ENCODE measurements around the gene IFT25.
"Not testable (repeated sequence)": the region's sequence is repeated elsewhere in the genome, so short reads cannot be mapped to it uniquely, and the experiment has no call there.

Gene IFT25

DNA sequence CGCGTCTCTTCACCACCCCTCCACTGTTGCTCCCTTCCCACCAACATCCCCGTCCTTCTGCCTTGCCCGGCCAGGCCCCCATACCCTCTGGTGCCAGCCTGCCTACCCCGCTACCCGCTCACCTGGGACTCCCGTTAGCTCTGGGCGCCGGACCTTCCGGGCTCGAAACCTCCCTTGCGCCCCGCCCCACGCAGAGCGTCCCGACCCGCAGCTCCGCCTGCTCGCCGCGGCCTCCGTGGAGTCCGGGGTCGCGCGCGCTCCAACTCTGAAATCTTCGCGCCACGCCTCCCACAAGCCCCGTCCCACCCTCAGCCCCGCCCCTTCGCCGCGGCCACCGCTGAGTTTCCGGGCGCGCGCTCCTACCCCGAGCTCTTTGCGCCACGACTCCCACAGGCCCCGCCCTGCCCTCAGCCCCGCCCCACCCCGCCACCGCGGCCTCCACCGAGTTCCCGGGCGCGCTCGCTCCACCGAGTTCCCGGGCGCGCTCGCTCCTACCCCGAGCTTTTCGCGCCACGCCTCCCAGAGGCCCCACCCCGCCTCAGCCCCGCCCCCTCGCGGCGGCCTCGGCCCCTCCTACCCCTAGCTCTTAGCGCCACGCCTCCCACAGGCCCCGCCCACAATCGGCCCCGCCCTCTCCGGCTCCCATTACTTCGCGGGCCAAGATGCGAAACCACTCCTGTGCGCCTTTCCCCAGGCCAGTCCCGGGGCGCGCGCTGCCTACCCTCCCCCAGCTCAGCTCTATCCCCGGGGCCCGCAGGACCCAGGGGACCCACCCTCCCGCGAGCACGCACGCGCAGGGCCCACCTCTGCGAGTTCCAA, at the start of gene IFT25:
TSS of gene IFT25 (minus strand) at position 267 of the 819 bp plus-strand sequence. CDS start 5,617 bp downstream, outside the sequence.
- DNase-seq (ENCODE audit: low spot score) (peak; percentile 90), ATAC-seq (ENCODE audit: low read depth) (peak; percentile 86)
- Histone ChIP-seq H3K4me1 (ENCODE audit: insufficient read depth, poor library complexity, severe bottlenecking) (peaks cover 4% of the 10 kb centered on the region), H3K27me3 (ENCODE audit: insufficient read depth, poor library complexity, severe bottlenecking) (no peaks in the 10 kb centered on the region), H3K4me3 (ENCODE audit: severe bottlenecking) (peak within 1 kb of the TSS; percentile 75), H3K27ac (ENCODE audit: poor library complexity, severe bottlenecking) (peak within 1 kb of the TSS; percentile 73), H3K36me3 (ENCODE audit: low read depth) (peaks cover 30% of the 10 kb centered on the region), H3K9me3 (ENCODE audit: severe bottlenecking) (no peaks in the 10 kb centered on the region)
- TF ChIP-seq, protein P1, sequence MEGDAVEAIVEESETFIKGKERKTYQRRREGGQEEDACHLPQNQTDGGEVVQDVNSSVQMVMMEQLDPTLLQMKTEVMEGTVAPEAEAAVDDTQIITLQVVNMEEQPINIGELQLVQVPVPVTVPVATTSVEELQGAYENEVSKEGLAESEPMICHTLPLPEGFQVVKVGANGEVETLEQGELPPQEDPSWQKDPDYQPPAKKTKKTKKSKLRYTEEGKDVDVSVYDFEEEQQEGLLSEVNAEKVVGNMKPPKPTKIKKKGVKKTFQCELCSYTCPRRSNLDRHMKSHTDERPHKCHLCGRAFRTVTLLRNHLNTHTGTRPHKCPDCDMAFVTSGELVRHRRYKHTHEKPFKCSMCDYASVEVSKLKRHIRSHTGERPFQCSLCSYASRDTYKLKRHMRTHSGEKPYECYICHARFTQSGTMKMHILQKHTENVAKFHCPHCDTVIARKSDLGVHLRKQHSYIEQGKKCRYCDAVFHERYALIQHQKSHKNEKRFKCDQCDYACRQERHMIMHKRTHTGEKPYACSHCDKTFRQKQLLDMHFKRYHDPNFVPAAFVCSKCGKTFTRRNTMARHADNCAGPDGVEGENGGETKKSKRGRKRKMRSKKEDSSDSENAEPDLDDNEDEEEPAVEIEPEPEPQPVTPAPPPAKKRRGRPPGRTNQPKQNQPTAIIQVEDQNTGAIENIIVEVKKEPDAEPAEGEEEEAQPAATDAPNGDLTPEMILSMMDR (IDR thresholded peaks at IDR 0.05; ENCODE audit: poor library complexity, severe bottlenecking): no peak

DNA sequence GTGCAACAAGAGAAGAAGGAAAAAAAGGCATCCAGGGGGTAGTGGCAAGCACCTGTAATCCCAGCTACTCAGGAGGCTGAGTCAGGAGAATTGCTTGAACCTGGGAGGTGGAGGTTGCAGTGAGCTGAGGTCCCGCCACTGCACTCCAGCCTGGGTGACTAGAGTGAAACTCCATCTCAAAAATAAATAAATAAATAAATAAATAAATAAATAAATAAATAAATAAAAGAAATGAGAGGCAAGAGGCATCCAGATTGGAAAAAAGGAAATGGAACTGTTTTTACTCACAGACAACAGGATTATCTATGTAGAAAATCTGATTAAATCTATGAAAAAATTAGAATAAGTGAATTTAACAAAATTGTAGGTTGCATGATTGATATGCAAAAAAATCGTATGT, 49.0 kb upstream of the IFT25 start:
- H3K36me3 ChIP-seq (ENCODE audit: low read depth); H3K4me1 ChIP-seq (ENCODE audit: insufficient read depth, poor library complexity, severe bottlenecking); H3K9me3 ChIP-seq (ENCODE audit: severe bottlenecking); DNase-seq (ENCODE audit: low spot score); H3K4me3 ChIP-seq (ENCODE audit: severe bottlenecking); H3K27ac ChIP-seq (ENCODE audit: poor library complexity, severe bottlenecking); H3K27me3 ChIP-seq (ENCODE audit: insufficient read depth, poor library complexity, severe bottlenecking); ATAC-seq (ENCODE audit: low read depth): not testable (repeated sequence)

DNA sequence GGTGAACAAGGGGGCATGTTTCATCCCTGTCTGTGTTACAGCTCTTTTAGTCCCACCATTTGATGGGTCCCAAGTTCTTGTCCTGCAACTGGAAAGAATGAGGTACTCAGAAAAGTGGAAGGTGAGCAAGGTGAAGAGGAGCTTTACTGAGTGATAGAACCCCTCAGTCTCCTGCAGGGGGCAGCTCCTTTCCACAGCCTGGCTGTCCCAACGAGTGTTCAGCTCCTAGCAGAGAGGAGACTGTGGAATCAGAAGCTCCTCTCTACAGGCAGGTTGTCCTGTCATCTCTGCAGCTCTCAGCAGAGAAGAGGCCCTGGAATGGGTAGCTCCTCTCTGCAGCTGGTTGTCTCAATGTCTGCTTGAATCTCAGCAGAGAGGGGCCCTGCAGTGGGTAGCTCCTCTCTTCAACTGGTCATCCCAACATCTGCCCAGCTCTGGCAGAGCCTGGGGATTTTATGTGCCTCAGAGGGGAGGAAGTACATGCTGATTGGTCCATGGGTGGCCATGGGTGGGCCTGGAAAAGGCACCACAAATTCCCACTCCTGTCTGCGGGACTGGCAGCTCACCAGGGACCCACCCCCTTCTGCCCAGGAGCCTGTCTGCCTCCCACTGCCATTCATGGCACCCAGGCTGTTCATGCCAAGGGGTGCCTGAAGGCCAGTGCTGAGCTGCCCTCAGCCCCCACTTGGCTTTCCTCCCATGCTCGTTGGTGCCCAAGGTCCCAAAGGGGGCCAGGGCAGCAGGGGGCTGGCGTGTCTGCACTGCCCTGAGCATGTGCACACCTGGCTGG, 46.8 kb upstream of the IFT25 start:
- Histone ChIP-seq H3K4me3 (ENCODE audit: severe bottlenecking) (no peak overlapping the region), H3K4me1 (ENCODE audit: insufficient read depth, poor library complexity, severe bottlenecking) (no peaks in the 10 kb centered on the region), H3K36me3 (ENCODE audit: low read depth) (no peaks in the 10 kb centered on the region), H3K9me3 (ENCODE audit: severe bottlenecking) (no peaks in the 10 kb centered on the region), H3K27ac (ENCODE audit: poor library complexity, severe bottlenecking) (no peak overlapping the region), H3K27me3 (ENCODE audit: insufficient read depth, poor library complexity, severe bottlenecking) (no peaks in the 10 kb centered on the region)
- DNase-seq (ENCODE audit: low spot score): no peak
- TF ChIP-seq, protein P1 (IDR thresholded peaks at IDR 0.05; ENCODE audit: poor library complexity, severe bottlenecking): peak; percentile 13
- ATAC-seq (ENCODE audit: low read depth): 0 out of 3 replicates have a peak, but pooled peaks have one; percentile 55

DNA sequence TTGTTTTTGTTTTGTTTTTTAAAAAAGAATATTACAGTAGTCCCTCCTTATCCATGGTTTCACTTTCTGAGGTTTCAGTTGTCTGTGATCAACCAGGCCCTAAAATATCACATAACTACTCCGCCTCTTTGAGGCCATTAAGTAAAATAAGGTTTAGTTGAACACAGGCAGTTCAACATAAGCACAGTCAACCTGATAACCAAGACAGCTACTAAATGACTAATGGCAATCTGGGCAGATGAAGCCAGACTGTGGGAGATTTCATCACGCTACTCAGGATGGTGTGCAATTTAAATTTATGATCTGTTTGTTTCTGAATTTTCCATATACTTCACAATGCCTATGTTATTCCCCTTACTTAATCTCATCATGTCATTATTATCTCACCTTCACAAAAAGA, 42.4 kb upstream of the IFT25 start:
- no peaks in the 10 kb centered on the region for H3K9me3 ChIP-seq (ENCODE audit: severe bottlenecking)
- H3K27me3 ChIP-seq (ENCODE audit: insufficient read depth, poor library complexity, severe bottlenecking): no peaks in the 10 kb centered on the region
- TF ChIP-seq, protein P1 (IDR thresholded peaks at IDR 0.05; ENCODE audit: poor library complexity, severe bottlenecking): no peak
- no peak overlapping the region for H3K4me3 ChIP-seq (ENCODE audit: severe bottlenecking)
- H3K36me3 ChIP-seq (ENCODE audit: low read depth): no peaks in the 10 kb centered on the region
- H3K4me1 ChIP-seq (ENCODE audit: insufficient read depth, poor library complexity, severe bottlenecking): no peaks in the 10 kb centered on the region
- ATAC-seq (ENCODE audit: low read depth): peak; percentile 55; the same call in 1 of the 3 replicates
- no peak for DNase-seq (ENCODE audit: low spot score)
- no peak overlapping the region for H3K27ac ChIP-seq (ENCODE audit: poor library complexity, severe bottlenecking)

DNA sequence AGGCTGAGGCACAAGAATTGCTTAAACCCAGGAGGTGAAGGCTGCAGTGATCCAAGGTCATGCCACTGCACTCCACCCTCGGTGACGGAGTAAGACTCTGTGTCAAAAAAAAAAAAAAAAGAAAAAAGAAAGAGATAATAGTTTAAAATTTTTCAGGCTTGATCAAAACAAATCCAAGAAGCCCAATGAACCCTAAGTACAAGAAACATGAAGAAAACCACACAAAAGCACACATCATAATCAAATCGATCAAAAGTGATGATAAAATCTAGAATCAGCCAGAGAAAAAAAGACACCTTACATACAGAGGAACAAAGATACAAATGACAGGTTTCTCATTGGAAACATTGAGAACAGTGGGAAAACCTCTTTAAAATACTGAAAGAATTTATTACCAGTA, 41.0 kb upstream of the IFT25 start:
- H3K27ac ChIP-seq (ENCODE audit: poor library complexity, severe bottlenecking): no peak overlapping the region
- no peaks in the 10 kb centered on the region for H3K36me3 ChIP-seq (ENCODE audit: low read depth)
- no peaks in the 10 kb centered on the region for H3K9me3 ChIP-seq (ENCODE audit: severe bottlenecking)
- H3K4me1 ChIP-seq (ENCODE audit: insufficient read depth, poor library complexity, severe bottlenecking): no peaks in the 10 kb centered on the region
- DNase-seq (ENCODE audit: low spot score) (no peak), ATAC-seq (ENCODE audit: low read depth) (no peak)
- TF ChIP-seq, protein P1 (IDR thresholded peaks at IDR 0.05; ENCODE audit: poor library complexity, severe bottlenecking): no peak
- no peaks in the 10 kb centered on the region for H3K27me3 ChIP-seq (ENCODE audit: insufficient read depth, poor library complexity, severe bottlenecking)
- no peak overlapping the region for H3K4me3 ChIP-seq (ENCODE audit: severe bottlenecking)

Measured in RWPE2 (cell line).